Body of pancreas (tissue), 4 donors: Measurements from ENCODE around the gene ZNF783. TPM values are rescaled to one million over a fixed set of nuclear protein-coding genes. Genes with fewer than 3 reads are reported as not detected.

Experiments
- ATAC-seq: fragments of 150-250 bp; one replicate; pipeline ENCODE4 v1.9.1; 2016
- DNase-seq, 4 donors: peaks; one replicate each; pipeline ENCODE4 v3.0.0-alpha.2; 2019
- H3K27ac ChIP-seq, 4 donors: fragments of 200-600 bp; sonication (generic); 1 replicate in 3 of 4; 2 replicates in 1 of 4; pipeline versions ENCODE4 v1.5.1 to v1.6.1; 2016 to 2019; ENCODE audit warnings: mild to moderate bottlenecking in 1 of 4, mixed read lengths in 1 of 4, moderate library complexity in 1 of 4
- H3K27me3 ChIP-seq, 2 donors: fragments of 200-600 bp; sonication (generic); one replicate each; pipeline ENCODE4 v1.6.0; 2016; ENCODE audit warnings: mild to moderate bottlenecking in 1 of 2
- H3K36me3 ChIP-seq, 2 donors: fragments of 200-600 bp; sonication (generic); replicated peaks in 1 of 2; 2 replicates each; pipeline ENCODE4 v1.5.1; 2016; ENCODE audit warnings: low read depth in 2 of 2; ENCODE audit not compliant: insufficient read depth in 1 of 2
- H3K4me1 ChIP-seq: fragments of 200-600 bp; sonication (generic); one replicate; pipeline ENCODE4 v1.6.0; 2016
- H3K4me3 ChIP-seq, 2 donors: fragments of 200-600 bp; sonication (generic); 1 replicate in 1 of 2; 2 replicates in 1 of 2; pipeline ENCODE4 v1.5.1; 2016 to 2019
- H3K9me3 ChIP-seq, 3 donors: fragments of 200-600 bp; sonication (generic); 1 replicate in 2 of 3; 2 replicates in 1 of 3; pipeline ENCODE4 v1.5.1; 2016
- CTCF ChIP-seq, 7 experiments: fragments of 450-650 bp in 4 of 7; fragments of 200-600 bp in 3 of 7; sonication (generic) in 3 of 7; IDR thresholded peaks; one replicate each; pipeline ENCODE4 v1.5.1; 2016 to 2019; ENCODE audit warnings: antibody characterized with exemption in 7 of 7
- POLR2A ChIP-seq, 3 donors: fragments of 450-650 bp; IDR thresholded peaks; one replicate each; pipeline ENCODE4 v1.6.1; 2016; ENCODE audit warnings: antibody characterized with exemption in 3 of 3, mild to moderate bottlenecking in 2 of 3
- WGBS, 2 donors: methylation state at CpG; one replicate each; pipeline ENCODE4 v1.1.5; 2017; 5-methylcytosine and 5-hydroxymethylcytosine counted together
- intact Hi-C: fragments of 100-400 bp; cut with DNase I; formaldehyde crosslinking; loops from one replicate; pipeline ENCODE4 v1.15.1; 2023
- total RNA-seq, 2 donors: library from RNA; depleted of rRNA; stranded (reverse); fragments of >200 nt; gene quantifications; one replicate each; pipeline ENCODE4 v1.1.0, GENCODE V29; 2016

ZNF783 gene
- total RNA-seq, 2 donors from 2014 or later, result 12.5 to 17.5 TPM

GRCh38 chr7:149255174-149255573 lies 6.8 kb upstream of the ZNF783 start:
- DNase-seq (no peak), ATAC-seq (no peak)
- no peak for TF ChIP-seq POLR2A (IDR thresholded peaks at IDR 0.05)
- TF ChIP-seq CTCF (IDR thresholded peaks at IDR 0.05), result no peak
- no peaks in the 10 kb centered on the region for H3K9me3 ChIP-seq
- intact Hi-C loops, result no loop called here
- no peak overlapping the region for H3K27ac ChIP-seq
- 92 to 96% methylated on average over 5 of the region's 5 CpGs for WGBS, 2 donors
- H3K4me3 ChIP-seq, result no peak overlapping the region
- H3K36me3 ChIP-seq, result peaks cover 0 to 28% of the 10 kb centered on the region in 2 donors
- H3K4me1 ChIP-seq, result no peaks in the 10 kb centered on the region
- no peaks in the 10 kb centered on the region for H3K27me3 ChIP-seq

- intact Hi-C loops, result no loop called here
- H3K27me3 ChIP-seq, result no peaks in the 10 kb centered on the region
- H3K9me3 ChIP-seq, result no peaks in the 10 kb centered on the region
- peaks cover 0 to 24% of the 10 kb centered on the region in 2 donors for H3K36me3 ChIP-seq
- TF ChIP-seq CTCF (IDR thresholded peaks at IDR 0.05) (no peak), POLR2A (IDR thresholded peaks at IDR 0.05) (no peak)
- H3K27ac ChIP-seq, result no peak overlapping the region
- peaks cover 8% of the 10 kb centered on the region for H3K4me1 ChIP-seq
- DNase-seq (no peak), ATAC-seq (no peak)
- WGBS, 2 donors, result 84 to 86% methylated on average over 4 of the region's 4 CpGs
- no peak overlapping the region for H3K4me3 ChIP-seq
These were observed 5.4 kb upstream of the ZNF783 start for GRCh38 chr7:149256568-149256967.

- H3K36me3 ChIP-seq, result peaks cover 0 to 21% of the 10 kb centered on the region in 2 donors
- WGBS, 2 donors, result 88 to 91% methylated on average over 2 of the region's 2 CpGs
- no peak overlapping the region for H3K4me3 ChIP-seq
- H3K27ac ChIP-seq, result no peak overlapping the region
- TF ChIP-seq POLR2A (IDR thresholded peaks at IDR 0.05) (no peak), CTCF (IDR thresholded peaks at IDR 0.05) (no peak)
- intact Hi-C loops, result no loop called here
- H3K27me3 ChIP-seq, result no peaks in the 10 kb centered on the region
- H3K4me1 ChIP-seq, result peaks cover 12% of the 10 kb centered on the region
- DNase-seq (no peak), ATAC-seq (no peak)
- no peaks in the 10 kb centered on the region for H3K9me3 ChIP-seq
These were observed 4.8 kb upstream of the ZNF783 start for GRCh38 chr7:149257146-149257545.

GRCh38 chr7:149261316-149261828 lies 624 bp upstream of the ZNF783 start:
- peaks cover 21% of the 10 kb centered on the region for H3K4me1 ChIP-seq
- peak overlapping the region; percentile 18 to 88 (median 80) for H3K27ac ChIP-seq
- peak overlapping the region in 1 of 2 donors; percentile 22 for H3K4me3 ChIP-seq
- 4 to 9% methylated on average over 14 to 16 of the region's 16 CpGs for WGBS, 2 donors
- intact Hi-C loops, result no loop called here
- DNase-seq, result no peak
- no peak for TF ChIP-seq POLR2A (IDR thresholded peaks at IDR 0.05)
- no peak for TF ChIP-seq CTCF (IDR thresholded peaks at IDR 0.05)
- H3K9me3 ChIP-seq, result no peaks in the 10 kb centered on the region
- no peak for ATAC-seq
- no peaks in the 10 kb centered on the region for H3K27me3 ChIP-seq
- H3K36me3 ChIP-seq, result no peaks in the 10 kb centered on the region

GRCh38 chr7:149266451-149266850 lies 4.5 kb downstream of the ZNF783 start:
- peaks cover 14% of the 10 kb centered on the region for H3K4me1 ChIP-seq
- 92 to 94% methylated on average over 18 to 21 of the region's 21 CpGs for WGBS, 2 donors
- ATAC-seq, result no peak
- H3K4me3 ChIP-seq, result no peak overlapping the region
- no peaks in the 10 kb centered on the region for H3K27me3 ChIP-seq
- DNase-seq, result no peak
- no peaks in the 10 kb centered on the region for H3K9me3 ChIP-seq
- no peak overlapping the region for H3K27ac ChIP-seq
- intact Hi-C loops, result no loop called here
- TF ChIP-seq CTCF (IDR thresholded peaks at IDR 0.05), result no peak
- no peak for TF ChIP-seq POLR2A (IDR thresholded peaks at IDR 0.05)
- peaks cover 0 to 13% of the 10 kb centered on the region in 2 donors for H3K36me3 ChIP-seq
